ENCODE data around the gene TMEM115.
A peak's percentile ranks its signal among the peaks of the same experiment; 100 is the strongest.

The TMEM115 gene

GRCh38 chr3:50358911-50359759 lies at the start of gene TMEM115:
TSS of gene TMEM115 (minus strand) at chr3:50359521. CDS start at chr3:50359063, 458 bp downstream.
- H3K4me3 ChIP-seq, result peak within 1 kb of the TSS; percentile 69 to 98 (median 79)
- peak within 1 kb of the TSS; percentile 71 to 99 (median 94) for H3K27ac ChIP-seq

- Histone ChIP-seq H3K4me3 (no peak overlapping the region), H3K27ac (no peak overlapping the region)
Measured at GRCh38 chr3:50408443-50408944, 49.2 kb upstream of the TMEM115 start.

- Histone ChIP-seq H3K4me3 (no peak overlapping the region), H3K27ac (no peak overlapping the region)
Measured at GRCh38 chr3:50406487-50406886, 47.2 kb upstream of the TMEM115 start.

GRCh38 chr3:50405249-50405648 lies 45.9 kb upstream of the TMEM115 start:
- Histone ChIP-seq H3K27ac (no peak overlapping the region), H3K4me3 (no peak overlapping the region)

DNA sequence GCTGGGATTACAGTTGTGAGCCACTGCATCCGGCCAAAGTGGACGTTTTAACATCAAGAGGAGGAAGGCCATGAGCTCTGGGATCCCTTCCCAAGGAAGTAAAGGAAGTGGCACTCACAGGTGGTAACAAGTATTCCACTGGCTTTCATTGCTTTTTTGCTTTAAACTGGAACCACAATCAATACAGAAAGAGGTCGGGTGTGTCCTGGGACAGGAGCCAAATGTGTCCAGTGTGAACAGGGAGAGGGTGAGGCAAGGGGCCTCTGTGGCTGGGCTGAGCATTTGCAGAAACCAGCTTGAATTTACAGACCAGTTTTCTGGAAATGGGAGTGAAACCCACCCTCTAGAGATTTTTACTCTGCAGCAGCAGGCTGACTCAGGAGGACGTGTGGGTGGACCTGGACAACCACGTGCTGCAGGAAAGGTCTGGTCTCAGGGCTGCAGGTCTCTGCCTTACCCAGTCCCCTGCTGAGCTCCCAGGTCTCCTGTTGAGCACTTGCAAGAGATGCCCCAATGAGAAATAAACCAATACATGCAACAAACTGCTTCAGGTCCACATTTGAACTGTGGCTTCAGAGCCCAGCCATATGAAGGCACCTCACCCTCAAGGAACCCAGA lies 42.8 kb upstream of the TMEM115 start:
- H3K4me3 ChIP-seq, result no peak overlapping the region
- H3K27ac ChIP-seq, result no peak overlapping the region

DNA sequence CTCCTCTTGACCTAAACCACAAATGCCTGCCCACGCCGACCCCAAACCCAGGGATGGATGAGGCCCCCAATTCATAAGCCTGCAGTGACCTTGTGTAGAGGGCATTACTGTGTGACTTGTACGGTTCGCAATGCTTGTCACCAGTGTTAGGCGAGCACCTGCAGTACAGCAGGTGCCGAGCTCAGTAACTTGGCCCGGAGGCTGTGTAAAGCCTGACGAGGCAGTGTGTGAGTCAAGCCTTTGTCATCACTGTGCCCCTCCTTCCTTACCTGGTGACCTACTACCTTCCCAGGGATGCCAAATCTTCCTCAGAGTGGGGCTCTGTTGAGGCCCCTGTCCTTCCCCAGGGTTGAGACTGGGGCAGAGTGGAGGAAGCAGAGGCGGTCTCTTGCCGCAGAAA lies 37.2 kb upstream of the TMEM115 start:
- Histone ChIP-seq H3K27ac (no peak overlapping the region), H3K4me3 (no peak overlapping the region)

- no peak overlapping the region for H3K27ac ChIP-seq
Measured at GRCh38 chr3:50395070-50395860, 35.9 kb upstream of the TMEM115 start.

DNA sequence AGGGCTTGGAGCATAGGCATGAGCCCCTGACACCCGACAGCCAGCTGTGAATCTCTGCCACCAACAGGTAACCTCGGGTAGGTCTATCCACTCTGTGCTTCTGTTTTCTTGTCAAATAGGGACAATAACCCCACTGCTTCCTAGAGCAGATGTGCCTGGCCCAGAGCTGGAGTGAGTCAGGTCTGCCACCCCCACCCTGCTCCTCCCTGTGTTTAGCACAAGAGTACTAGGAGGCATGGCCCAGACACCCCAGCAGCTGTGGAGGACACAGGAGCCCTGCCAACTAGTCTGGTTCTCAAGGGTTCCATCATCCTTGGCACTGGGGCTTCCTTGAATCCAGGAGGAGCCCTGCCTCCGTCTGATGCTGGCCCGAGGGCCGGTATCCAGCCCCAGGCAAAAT lies 33.7 kb upstream of the TMEM115 start:
- no peak overlapping the region for H3K27ac ChIP-seq
- no peak overlapping the region for H3K4me3 ChIP-seq

More at GRCh38 chr3:50395070-50395860, 35.9 kb upstream of the TMEM115 start:
- H3K4me3 ChIP-seq, result no peak overlapping the region

GRCh38 chr3:50392101-50392715 lies 32.9 kb upstream of the TMEM115 start:
- Histone ChIP-seq H3K4me3 (no peak overlapping the region), H3K27ac (no peak overlapping the region)

DNA sequence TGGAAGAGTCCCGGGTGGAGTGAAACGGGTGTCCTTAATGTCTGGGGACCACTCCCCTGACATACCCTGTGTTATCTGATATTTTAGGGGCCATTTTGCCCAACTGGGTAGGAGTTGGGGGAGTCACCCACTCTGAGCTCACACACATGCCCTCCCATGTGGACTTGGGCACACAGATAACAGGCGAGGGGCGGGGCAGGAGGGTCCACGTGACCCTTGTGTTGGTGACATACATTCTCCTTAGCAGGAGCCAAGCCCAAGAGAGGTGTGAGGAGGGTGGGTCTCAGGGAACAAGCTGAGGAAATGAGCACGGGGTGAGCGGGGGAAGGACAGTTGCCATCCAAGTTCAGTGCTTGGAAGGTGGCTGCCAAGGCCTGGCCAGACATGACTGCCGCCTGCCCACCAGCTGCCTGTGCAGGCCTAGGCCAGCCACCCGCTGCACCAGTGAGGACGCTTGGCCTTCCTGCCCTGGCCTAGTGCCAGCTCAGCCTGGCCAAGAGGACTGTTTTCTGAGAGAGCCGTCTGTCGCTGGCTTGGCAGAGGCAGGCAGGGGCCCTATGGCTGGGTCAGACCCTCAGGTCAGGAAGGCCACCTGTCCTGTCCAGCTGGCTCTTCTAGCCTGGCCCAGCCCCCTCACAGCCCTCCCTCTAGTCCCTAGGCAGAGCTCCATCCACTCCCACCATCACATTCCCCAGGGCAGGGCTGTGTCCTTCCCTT lies 31.3 kb upstream of the TMEM115 start:
- H3K27ac ChIP-seq, result peak overlapping the region in 2 of 21 experiments; percentile 13 to 43

DNA sequence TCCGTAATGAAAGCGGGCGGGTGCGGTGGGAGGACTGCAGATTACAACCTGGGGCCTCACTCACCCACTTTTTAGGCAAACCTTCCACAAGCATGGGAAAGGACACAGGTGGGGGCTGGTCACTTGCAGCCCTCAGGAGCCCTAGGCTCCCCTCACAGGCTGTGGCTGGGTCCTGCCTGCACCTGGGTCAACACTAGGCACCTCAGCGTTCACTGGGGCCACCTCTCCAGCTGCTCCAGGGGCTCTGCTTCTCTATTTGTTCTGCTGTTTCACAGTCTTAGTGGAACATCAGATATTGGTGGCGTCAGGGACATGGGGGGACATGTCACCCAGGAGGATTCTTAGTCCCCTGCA lies 30.1 kb upstream of the TMEM115 start:
- no peak overlapping the region for H3K27ac ChIP-seq

More for the DNA sequence above, 31.3 kb upstream of the TMEM115 start:
- H3K4me3 ChIP-seq, result no peak overlapping the region

DNA sequence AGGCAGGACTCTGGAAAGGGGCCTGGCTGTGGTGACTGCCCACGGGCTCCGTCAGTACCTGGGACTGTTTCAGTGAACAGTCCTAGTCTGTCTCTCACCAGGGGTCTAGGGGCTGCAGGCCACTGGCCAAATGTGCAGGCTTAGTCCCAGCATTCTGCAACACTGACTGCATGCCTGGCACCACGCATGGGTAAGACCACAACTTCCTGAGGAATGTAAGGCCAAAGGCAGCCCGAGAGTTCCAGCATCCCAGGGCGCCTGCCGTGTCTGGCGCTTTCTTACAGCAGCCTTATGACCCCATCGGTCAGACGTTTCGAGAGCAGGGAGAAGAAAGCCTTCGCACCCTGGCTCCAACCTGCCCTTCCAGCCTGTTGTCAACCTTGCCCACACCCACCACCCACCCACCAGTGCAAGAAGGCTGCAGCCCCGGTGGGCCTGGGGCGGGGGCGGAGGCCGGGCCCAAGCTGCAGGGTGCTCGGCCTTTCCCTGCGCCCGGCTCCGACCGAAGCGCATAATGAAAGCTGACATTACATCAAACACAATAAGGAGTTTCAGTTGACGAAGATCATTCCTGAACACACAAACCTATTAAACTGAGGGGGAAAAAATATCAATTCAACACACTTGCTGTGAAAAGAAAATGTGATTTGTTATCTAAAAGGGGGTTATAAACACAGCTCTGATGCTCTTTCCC lies 29.5 kb upstream of the TMEM115 start:
- peak overlapping the region in 1 of 21 experiments; percentile 49 for H3K27ac ChIP-seq
- H3K4me3 ChIP-seq, result no peak overlapping the region

More for the DNA sequence above, 30.1 kb upstream of the TMEM115 start:
- H3K4me3 ChIP-seq, result no peak overlapping the region

DNA sequence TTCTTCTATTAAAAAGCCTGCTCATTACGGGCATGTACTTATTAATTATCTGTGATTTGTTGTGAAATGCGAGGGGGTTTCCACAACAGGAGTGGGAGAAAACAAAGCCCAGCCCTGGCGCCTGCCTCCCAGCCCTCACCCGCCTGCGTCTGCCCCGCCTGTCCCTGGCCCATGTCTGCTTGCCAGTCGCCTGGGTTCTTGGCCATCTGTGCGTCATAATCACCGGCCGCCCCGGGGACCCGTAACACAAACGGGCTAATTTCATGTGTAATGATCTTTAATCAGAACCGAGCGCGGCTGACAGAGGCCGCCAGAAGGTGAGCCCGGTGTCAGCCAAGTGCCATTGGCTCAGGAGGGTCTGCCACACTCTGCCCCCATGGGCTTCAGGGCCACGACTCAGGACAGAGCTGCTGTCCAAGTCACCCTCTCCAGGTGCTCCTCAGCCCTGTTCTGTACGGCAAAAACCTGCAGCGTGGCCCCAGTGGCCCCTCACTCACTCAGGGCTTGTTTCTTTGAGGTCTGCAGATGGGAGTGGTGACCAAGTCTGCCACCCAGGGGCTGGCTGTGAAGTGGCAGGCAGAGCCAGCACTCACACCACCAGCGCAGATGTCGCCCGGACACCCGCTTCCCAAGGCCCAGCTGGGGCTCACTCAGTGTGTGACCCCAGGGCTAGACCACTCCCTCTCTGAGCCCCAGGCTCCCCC lies 28.8 kb upstream of the TMEM115 start:
- Histone ChIP-seq H3K4me3 (no peak overlapping the region), H3K27ac (peak overlapping the region in 1 of 21 experiments; percentile 49)

DNA sequence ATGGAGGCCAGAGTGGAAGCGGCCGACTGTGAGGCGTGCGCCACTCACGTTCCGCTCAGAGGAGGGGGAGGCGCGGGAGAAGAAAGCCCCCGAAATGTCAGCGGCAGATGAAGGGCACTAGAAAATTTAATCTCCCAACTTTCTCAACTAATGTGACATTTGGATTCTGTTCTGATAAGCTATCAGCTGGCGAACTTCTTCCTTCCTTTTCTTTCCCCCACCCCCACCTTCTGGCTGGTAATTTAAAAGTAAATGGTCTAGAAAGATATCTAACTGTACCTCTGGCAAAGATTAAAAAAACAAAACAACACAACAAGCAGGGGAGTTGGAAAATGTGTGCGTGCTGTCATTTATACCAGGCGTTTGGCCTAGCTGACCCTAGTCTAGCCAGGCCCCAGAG lies 26.4 kb upstream of the TMEM115 start:
- Histone ChIP-seq H3K4me3 (no peak overlapping the region), H3K27ac (no peak overlapping the region)

DNA sequence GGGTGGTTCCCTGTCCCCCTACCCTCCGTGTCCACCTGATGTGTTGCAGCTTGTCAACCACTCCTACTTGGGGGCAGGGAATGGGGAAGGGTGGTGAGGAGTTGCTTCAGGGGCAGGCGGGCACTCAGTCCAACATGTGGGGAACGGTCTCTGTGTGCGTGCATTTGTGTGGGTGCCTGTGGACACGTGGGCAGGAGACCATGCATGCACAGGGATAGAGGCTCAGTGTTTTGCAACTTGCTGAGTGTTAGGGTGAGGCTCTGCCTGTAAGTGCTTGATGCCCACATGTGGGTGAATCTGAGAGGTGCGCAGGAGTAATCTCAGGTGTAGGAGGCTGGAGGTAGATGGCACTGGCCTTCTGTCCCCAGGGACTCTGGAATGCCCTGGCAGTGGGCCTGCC lies 24.4 kb upstream of the TMEM115 start:
- Histone ChIP-seq H3K27ac (peak overlapping the region in 1 of 21 experiments; percentile 3), H3K4me3 (no peak overlapping the region)

DNA sequence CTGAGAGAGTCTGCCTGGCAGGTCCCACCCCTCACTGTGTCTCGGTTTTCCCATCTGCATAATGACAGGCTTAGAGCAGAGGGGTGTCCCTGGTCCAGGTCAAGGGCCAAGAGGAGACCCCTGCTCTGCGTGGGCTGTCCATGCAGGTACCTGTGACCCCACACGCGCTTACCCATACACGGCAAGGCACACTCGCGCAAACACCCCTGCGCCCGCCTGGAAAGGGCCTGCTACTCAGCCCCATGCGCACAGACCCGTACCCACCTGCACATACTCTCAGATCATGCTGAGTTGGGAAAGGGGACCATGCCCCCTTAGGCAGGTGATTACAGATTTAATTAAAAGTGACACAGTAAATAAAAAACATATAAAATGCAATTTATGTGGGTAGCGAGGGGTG lies 23.4 kb upstream of the TMEM115 start:
- H3K27ac ChIP-seq, result peak overlapping the region in 1 of 21 experiments; percentile 3
- H3K4me3 ChIP-seq, result no peak overlapping the region

- no peak overlapping the region for H3K4me3 ChIP-seq
Measured at GRCh38 chr3:50381383-50381782, 22.1 kb upstream of the TMEM115 start.

More at GRCh38 chr3:50381383-50381782, 22.1 kb upstream of the TMEM115 start:
- no peak overlapping the region for H3K27ac ChIP-seq
